WTC11 (cell line): ENCODE measurements around the gene PARD3B. TPM values are rescaled to one million over a fixed set of nuclear protein-coding genes. Genes with fewer than 3 reads are reported as not detected.

Source experiments
- ATAC-seq: fragments of 200-7000 bp; cut with Tn5 transposase; 2 replicates; pipeline ENCODE4 v1.10.0; 2021; ENCODE audit warnings: mild to moderate bottlenecking, moderate library complexity
- CTCF ChIA-PET: fragments of 300-600 bp; sonication (Branson Sonifier 250); formaldehyde crosslinking; loops from one replicate; lab custom pipeline; 2021; ENCODE audit warnings: antibody characterized with exemption; lab: Charles Lee
- POLR2A ChIA-PET: fragments of 350-600 bp; sonication (Branson Sonifier 250); formaldehyde crosslinking; loops from one replicate; lab custom pipeline; 2021; ENCODE audit warnings: antibody characterized with exemption; lab: Charles Lee
- DNase-seq: peaks from one replicate; pipeline ENCODE4 v3.0.0; 2021; ENCODE audit warnings: low spot score
- H3K27ac Mint-ChIP-seq: 2 replicates; pipeline ENCODE4 v1.8.0; 2021; ENCODE audit warnings: mixed read lengths
- H3K27me3 Mint-ChIP-seq: 2 replicates; pipeline ENCODE4 v1.8.0; 2021; ENCODE audit warnings: low read depth, mild to moderate bottlenecking, moderate library complexity, mixed read lengths
- H3K36me3 Mint-ChIP-seq: 2 replicates; pipeline ENCODE4 v1.8.0; 2021; ENCODE audit warnings: mixed read lengths
- H3K4me1 Mint-ChIP-seq: 2 replicates; pipeline ENCODE4 v1.8.0; 2022; ENCODE audit warnings: mixed read lengths
- H3K4me3 Mint-ChIP-seq: 2 replicates; pipeline ENCODE4 v1.8.0; 2021; ENCODE audit warnings: mild to moderate bottlenecking, moderate library complexity, mixed read lengths
- H3K9me3 Mint-ChIP-seq: 2 replicates; pipeline ENCODE4 v1.8.0; 2021; ENCODE audit warnings: mixed read lengths
- CBFB ChIP-seq: sonication (generic); formaldehyde crosslinking; IDR thresholded peaks from 2 replicates; pipeline ENCODE4 v1.8.1; 2022; ENCODE audit warnings: mild to moderate bottlenecking, low read depth, missing genetic modification reagents
- FOXJ3 ChIP-seq: sonication (generic); formaldehyde crosslinking; IDR thresholded peaks from 2 replicates; pipeline ENCODE4 v1.9.0; 2021; ENCODE audit warnings: missing genetic modification reagents, mild to moderate bottlenecking, borderline replicate concordance
- FOXP1 ChIP-seq: sonication (generic); formaldehyde crosslinking; IDR thresholded peaks from 2 replicates; pipeline ENCODE4 v1.8.0; 2022; ENCODE audit warnings: missing genetic modification reagents, mild to moderate bottlenecking, moderate library complexity, borderline replicate concordance
- JUN ChIP-seq: sonication (generic); formaldehyde crosslinking; IDR thresholded peaks from 2 replicates; pipeline ENCODE4 v1.8.0; 2023; ENCODE audit warnings: mild to moderate bottlenecking, missing genetic modification reagents
- NFATC4 ChIP-seq: fragments of 250-450 bp; sonication (Bioruptor Pico); IDR thresholded peaks from 2 replicates; pipeline ENCODE4 v1.9.0; 2021; ENCODE audit warnings: mild to moderate bottlenecking
- NR2C2 ChIP-seq: sonication (generic); formaldehyde crosslinking; IDR thresholded peaks from 2 replicates; pipeline ENCODE4 v1.8.0; 2022; ENCODE audit warnings: mild to moderate bottlenecking, missing genetic modification reagents
- NR3C1 ChIP-seq: sonication (generic); formaldehyde crosslinking; conservative IDR thresholded peaks from 2 replicates; pipeline ENCODE4 v1.8.1; 2023; ENCODE audit warnings: low read depth, mild to moderate bottlenecking, missing genetic modification reagents
- SMAD4 ChIP-seq: sonication (generic); formaldehyde crosslinking; IDR thresholded peaks from 2 replicates; pipeline ENCODE4 v1.8.0; 2022; ENCODE audit warnings: mild to moderate bottlenecking, missing genetic modification reagents
- SP1 ChIP-seq: sonication (generic); formaldehyde crosslinking; conservative IDR thresholded peaks from 2 replicates; pipeline ENCODE4 v1.8.1; 2022; ENCODE audit warnings: missing genetic modification reagents
- ZNF138 ChIP-seq: sonication (generic); formaldehyde crosslinking; conservative IDR thresholded peaks from 2 replicates; pipeline ENCODE4 v1.8.1; 2022; ENCODE audit warnings: mild to moderate bottlenecking, moderate library complexity, missing genetic modification reagents
- ZNF317 ChIP-seq: sonication (generic); formaldehyde crosslinking; IDR thresholded peaks from 2 replicates; pipeline ENCODE4 v1.8.1; 2023; ENCODE audit warnings: low read depth, mild to moderate bottlenecking, moderate library complexity, missing genetic modification reagents, borderline replicate concordance
- ZNF423 ChIP-seq: fragments of 250-450 bp; sonication (Bioruptor Pico); IDR thresholded peaks from 2 replicates; pipeline ENCODE4 v2.1.2; 2022; ENCODE audit warnings: mild to moderate bottlenecking, moderate library complexity
- ZNF671 ChIP-seq: fragments of 250-450 bp; sonication (Bioruptor Pico); IDR thresholded peaks from 2 replicates; pipeline ENCODE4 v1.8.0; 2021; ENCODE audit warnings: mild to moderate bottlenecking
- total RNA-seq: library from RNA; stranded (reverse); gene quantifications from 3 replicates; pipeline ENCODE4 v1.2.3, GENCODE V29; 2021
- TF ChIP-seq, protein P1 (sequence below): sonication (generic); formaldehyde crosslinking; IDR thresholded peaks from 2 replicates; pipeline ENCODE4 v1.8.1; 2022; ENCODE audit warnings: mild to moderate bottlenecking, missing genetic modification reagents, moderate library complexity, borderline replicate concordance
- TF ChIP-seq, protein P2 (sequence below): fragments of 250-450 bp; sonication (Bioruptor Pico); IDR thresholded peaks from 2 replicates; pipeline ENCODE4 v1.9.0; 2021; ENCODE audit warnings: mild to moderate bottlenecking
- TF ChIP-seq, protein P3 (sequence below): fragments of 200-600 bp; IDR thresholded peaks from 2 replicates; pipeline ENCODE4 v1.8.0; 2022; ENCODE audit warnings: antibody characterized with exemption
- TF ChIP-seq, protein P4 (sequence below): fragments of 250-450 bp; sonication (Bioruptor Pico); IDR thresholded peaks from 2 replicates; pipeline ENCODE4 v2.1.2; 2022; ENCODE audit warnings: mild to moderate bottlenecking, moderate library complexity
- TF ChIP-seq, protein P5 (sequence below): sonication (generic); formaldehyde crosslinking; IDR thresholded peaks from 2 replicates; pipeline ENCODE4 v1.8.1; 2023; ENCODE audit warnings: mild to moderate bottlenecking, moderate library complexity, missing genetic modification reagents

The PARD3B gene
- total RNA-seq, 1 experiment from 2014 or later: 5.6 TPM

DNA sequence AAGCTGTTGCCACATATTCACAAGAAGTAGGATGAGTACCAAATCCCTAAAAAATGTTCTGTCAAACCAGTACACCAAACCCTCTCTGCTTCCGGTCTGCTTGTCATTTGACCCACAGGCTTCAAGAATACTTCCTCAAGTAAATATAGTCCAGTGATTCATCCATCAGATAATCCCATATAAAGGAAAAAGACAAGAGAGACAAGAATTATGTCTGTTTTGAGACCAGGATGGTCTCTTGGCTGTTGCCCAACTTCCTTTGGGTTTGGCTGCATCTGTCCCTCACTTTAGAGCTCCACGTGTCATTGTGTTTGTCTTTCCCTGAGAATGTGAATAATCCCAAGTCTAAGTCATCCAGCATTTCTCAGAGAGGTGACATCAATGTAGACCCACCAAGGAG is 1045.5 kb downstream of the PARD3B start:
- POLR2A ChIA-PET: no interaction called here
- no peaks in the 10 kb centered on the region for H3K27me3 Mint-ChIP-seq
- H3K4me3 Mint-ChIP-seq: no peak overlapping the region
- ATAC-seq: no peak
- CTCF ChIA-PET: no interaction called here
- H3K4me1 Mint-ChIP-seq: no peaks in the 10 kb centered on the region
- DNase-seq: no peak
- no peak overlapping the region for H3K27ac Mint-ChIP-seq
- no peaks in the 10 kb centered on the region for H3K9me3 Mint-ChIP-seq
- TF ChIP-seq, protein P1, sequence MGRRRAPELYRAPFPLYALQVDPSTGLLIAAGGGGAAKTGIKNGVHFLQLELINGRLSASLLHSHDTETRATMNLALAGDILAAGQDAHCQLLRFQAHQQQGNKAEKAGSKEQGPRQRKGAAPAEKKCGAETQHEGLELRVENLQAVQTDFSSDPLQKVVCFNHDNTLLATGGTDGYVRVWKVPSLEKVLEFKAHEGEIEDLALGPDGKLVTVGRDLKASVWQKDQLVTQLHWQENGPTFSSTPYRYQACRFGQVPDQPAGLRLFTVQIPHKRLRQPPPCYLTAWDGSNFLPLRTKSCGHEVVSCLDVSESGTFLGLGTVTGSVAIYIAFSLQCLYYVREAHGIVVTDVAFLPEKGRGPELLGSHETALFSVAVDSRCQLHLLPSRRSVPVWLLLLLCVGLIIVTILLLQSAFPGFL (CRISPR knock-in tag): no peak
- TF ChIP-seq NR2C2: no peak
- TF ChIP-seq ZNF138 (CRISPR knock-in tag): no peak
- TF ChIP-seq ZNF317 (CRISPR knock-in tag): no peak
- TF ChIP-seq JUN: no peak
- TF ChIP-seq CBFB (CRISPR knock-in tag): no peak
- TF ChIP-seq, protein P2, sequence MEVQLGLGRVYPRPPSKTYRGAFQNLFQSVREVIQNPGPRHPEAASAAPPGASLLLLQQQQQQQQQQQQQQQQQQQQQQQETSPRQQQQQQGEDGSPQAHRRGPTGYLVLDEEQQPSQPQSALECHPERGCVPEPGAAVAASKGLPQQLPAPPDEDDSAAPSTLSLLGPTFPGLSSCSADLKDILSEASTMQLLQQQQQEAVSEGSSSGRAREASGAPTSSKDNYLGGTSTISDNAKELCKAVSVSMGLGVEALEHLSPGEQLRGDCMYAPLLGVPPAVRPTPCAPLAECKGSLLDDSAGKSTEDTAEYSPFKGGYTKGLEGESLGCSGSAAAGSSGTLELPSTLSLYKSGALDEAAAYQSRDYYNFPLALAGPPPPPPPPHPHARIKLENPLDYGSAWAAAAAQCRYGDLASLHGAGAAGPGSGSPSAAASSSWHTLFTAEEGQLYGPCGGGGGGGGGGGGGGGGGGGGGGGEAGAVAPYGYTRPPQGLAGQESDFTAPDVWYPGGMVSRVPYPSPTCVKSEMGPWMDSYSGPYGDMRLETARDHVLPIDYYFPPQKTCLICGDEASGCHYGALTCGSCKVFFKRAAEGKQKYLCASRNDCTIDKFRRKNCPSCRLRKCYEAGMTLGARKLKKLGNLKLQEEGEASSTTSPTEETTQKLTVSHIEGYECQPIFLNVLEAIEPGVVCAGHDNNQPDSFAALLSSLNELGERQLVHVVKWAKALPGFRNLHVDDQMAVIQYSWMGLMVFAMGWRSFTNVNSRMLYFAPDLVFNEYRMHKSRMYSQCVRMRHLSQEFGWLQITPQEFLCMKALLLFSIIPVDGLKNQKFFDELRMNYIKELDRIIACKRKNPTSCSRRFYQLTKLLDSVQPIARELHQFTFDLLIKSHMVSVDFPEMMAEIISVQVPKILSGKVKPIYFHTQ: no peak
- TF ChIP-seq FOXJ3 (CRISPR knock-in tag): no peak
- no peak for TF ChIP-seq SP1 (CRISPR knock-in tag)
- TF ChIP-seq ZNF671: no peak
- no peaks in the 10 kb centered on the region for H3K36me3 Mint-ChIP-seq

DNA sequence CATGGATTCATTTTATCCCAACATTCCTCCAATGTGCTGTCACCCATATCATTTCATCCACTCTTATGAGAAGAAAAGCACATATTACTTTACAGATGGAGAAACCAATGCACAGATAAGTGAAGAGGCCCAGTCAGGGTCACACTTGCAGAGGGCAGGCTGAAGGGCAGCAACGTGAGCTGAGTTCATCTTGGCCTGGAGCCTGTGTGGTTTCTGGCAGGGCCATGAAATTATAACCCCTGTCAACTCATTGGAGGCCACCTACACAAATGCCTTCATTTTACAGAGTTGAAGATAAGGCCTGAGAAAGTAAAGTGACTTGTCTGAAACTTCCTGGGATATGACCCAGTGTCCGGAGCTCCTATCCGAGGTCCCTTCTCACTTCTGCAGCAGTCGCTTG is 1048.6 kb downstream of the PARD3B start:
- no peaks in the 10 kb centered on the region for H3K9me3 Mint-ChIP-seq
- H3K27me3 Mint-ChIP-seq: no peaks in the 10 kb centered on the region
- no peaks in the 10 kb centered on the region for H3K36me3 Mint-ChIP-seq
- TF ChIP-seq SMAD4 (CRISPR knock-in tag) (no peak), NFATC4 (CRISPR knock-in tag) (no peak), FOXP1 (CRISPR knock-in tag) (no peak), NR3C1 (CRISPR knock-in tag) (no peak), ZNF423 (no peak)
- TF ChIP-seq, protein P3, sequence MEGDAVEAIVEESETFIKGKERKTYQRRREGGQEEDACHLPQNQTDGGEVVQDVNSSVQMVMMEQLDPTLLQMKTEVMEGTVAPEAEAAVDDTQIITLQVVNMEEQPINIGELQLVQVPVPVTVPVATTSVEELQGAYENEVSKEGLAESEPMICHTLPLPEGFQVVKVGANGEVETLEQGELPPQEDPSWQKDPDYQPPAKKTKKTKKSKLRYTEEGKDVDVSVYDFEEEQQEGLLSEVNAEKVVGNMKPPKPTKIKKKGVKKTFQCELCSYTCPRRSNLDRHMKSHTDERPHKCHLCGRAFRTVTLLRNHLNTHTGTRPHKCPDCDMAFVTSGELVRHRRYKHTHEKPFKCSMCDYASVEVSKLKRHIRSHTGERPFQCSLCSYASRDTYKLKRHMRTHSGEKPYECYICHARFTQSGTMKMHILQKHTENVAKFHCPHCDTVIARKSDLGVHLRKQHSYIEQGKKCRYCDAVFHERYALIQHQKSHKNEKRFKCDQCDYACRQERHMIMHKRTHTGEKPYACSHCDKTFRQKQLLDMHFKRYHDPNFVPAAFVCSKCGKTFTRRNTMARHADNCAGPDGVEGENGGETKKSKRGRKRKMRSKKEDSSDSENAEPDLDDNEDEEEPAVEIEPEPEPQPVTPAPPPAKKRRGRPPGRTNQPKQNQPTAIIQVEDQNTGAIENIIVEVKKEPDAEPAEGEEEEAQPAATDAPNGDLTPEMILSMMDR: no peak
- TF ChIP-seq, protein P4, sequence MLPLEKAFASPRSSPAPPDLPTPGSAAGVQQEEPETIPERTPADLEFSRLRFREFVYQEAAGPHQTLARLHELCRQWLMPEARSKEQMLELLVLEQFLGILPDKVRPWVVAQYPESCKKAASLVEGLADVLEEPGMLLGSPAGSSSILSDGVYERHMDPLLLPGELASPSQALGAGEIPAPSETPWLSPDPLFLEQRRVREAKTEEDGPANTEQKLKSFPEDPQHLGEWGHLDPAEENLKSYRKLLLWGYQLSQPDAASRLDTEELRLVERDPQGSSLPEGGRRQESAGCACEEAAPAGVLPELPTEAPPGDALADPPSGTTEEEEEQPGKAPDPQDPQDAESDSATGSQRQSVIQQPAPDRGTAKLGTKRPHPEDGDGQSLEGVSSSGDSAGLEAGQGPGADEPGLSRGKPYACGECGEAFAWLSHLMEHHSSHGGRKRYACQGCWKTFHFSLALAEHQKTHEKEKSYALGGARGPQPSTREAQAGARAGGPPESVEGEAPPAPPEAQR: no peak
- TF ChIP-seq, protein P5, sequence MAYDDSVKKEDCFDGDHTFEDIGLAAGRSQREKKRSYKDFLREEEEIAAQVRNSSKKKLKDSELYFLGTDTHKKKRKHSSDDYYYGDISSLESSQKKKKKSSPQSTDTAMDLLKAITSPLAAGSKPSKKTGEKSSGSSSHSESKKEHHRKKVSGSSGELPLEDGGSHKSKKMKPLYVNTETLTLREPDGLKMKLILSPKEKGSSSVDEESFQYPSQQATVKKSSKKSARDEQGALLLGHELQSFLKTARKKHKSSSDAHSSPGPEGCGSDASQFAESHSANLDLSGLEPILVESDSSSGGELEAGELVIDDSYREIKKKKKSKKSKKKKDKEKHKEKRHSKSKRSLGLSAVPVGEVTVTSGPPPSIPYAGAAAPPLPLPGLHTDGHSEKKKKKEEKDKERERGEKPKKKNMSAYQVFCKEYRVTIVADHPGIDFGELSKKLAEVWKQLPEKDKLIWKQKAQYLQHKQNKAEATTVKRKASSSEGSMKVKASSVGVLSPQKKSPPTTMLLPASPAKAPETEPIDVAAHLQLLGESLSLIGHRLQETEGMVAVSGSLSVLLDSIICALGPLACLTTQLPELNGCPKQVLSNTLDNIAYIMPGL (CRISPR knock-in tag): no peak
- H3K4me3 Mint-ChIP-seq: no peak overlapping the region
- H3K4me1 Mint-ChIP-seq: no peaks in the 10 kb centered on the region
- no peak overlapping the region for H3K27ac Mint-ChIP-seq
- DNase-seq (no peak), ATAC-seq (no peak)
- POLR2A ChIA-PET: no interaction called here
- CTCF ChIA-PET: interaction anchor here (1.7 kb wide), 1 partner anchor 82 kb away, joined by 5 read pairs; no protein-coding TSS in a partner anchor
